ENCODE results near the gene SYTL5. TPM values are rescaled to one million over a fixed set of nuclear protein-coding genes. Genes with fewer than 3 reads are reported as not detected.

SYTL5 gene
- 1 to 10 TPM; 1.1 to 2.9 (median 2.4) TPM for total RNA-seq
- long read RNA-seq: 0 reads

- intact Hi-C loops (cut with DNase I): no loop called here
- Histone ChIP-seq H3K27me3 (no peaks in the 10 kb centered on the region), H3K36me3 (no peaks in the 10 kb centered on the region), H3K4me3 (no peak within 1 kb of the TSS), H3K4me1 (no peaks in the 10 kb centered on the region), H3K9me3 (no peaks in the 10 kb centered on the region), H3K27ac (no peak within 1 kb of the TSS)
- DNase-seq (no peak), ATAC-seq (no peak)
- WGBS (ENCODE audit: insufficient coverage, low coverage, low lambda C conversion rate, missing lambda C conversion rate): 53% methylated on average over 1 of the region's 1 CpG
- TF ChIP-seq POLR2A (IDR thresholded peaks at IDR 0.05): no peak
- TF ChIP-seq CTCF (IDR thresholded peaks at IDR 0.05): no peak
These were observed at the start of gene SYTL5 for GRCh38 chrX:38006291-38006690. TSS of gene SYTL5 (plus strand) at chrX:38006553. CDS start at chrX:38033890, 27,337 bp downstream.

- no peaks in the 10 kb centered on the region for H3K36me3 ChIP-seq
- 40% methylated on average over 6 of the region's 7 CpGs for WGBS (ENCODE audit: insufficient coverage, low coverage, low lambda C conversion rate, missing lambda C conversion rate)
- intact Hi-C loops (cut with DNase I): no loop called here
- peak overlapping the region in 1 of 3 donors; percentile 24 for H3K27ac ChIP-seq
- DNase-seq (no peak), ATAC-seq (peak; percentile 47 to 69 (median 55))
- no peaks in the 10 kb centered on the region for H3K27me3 ChIP-seq
- H3K4me1 ChIP-seq: peaks cover 0 to 16% (median 0%) of the 10 kb centered on the region in 4 donors
- no peak overlapping the region for H3K4me3 ChIP-seq
- H3K9me3 ChIP-seq: no peaks in the 10 kb centered on the region
- TF ChIP-seq POLR2A (IDR thresholded peaks at IDR 0.05) (no peak), CTCF (IDR thresholded peaks at IDR 0.05) (no peak)
These were observed 47.7 kb upstream of the SYTL5 start for GRCh38 chrX:37958525-37959211.

GRCh38 chrX:37959212-37960021 is 46.9 kb upstream of the SYTL5 start:
- intact Hi-C loops (cut with DNase I): no loop called here
- Histone ChIP-seq H3K4me1 (peaks cover 0 to 16% (median 0%) of the 10 kb centered on the region in 4 donors), H3K4me3 (no peak overlapping the region), H3K27me3 (no peaks in the 10 kb centered on the region), H3K36me3 (no peaks in the 10 kb centered on the region), H3K9me3 (no peaks in the 10 kb centered on the region), H3K27ac (peak overlapping the region in 1 of 3 donors; percentile 24)
- peak; percentile 62 to 82 (median 71) for ATAC-seq
- DNase-seq: peak in 1 of 3 donors; percentile 45
- 45% methylated on average over 8 of the region's 15 CpGs for WGBS (ENCODE audit: insufficient coverage, low coverage, low lambda C conversion rate, missing lambda C conversion rate)
- TF ChIP-seq POLR2A (IDR thresholded peaks at IDR 0.05): no peak
- TF ChIP-seq CTCF (IDR thresholded peaks at IDR 0.05): no peak

- ATAC-seq (no peak), DNase-seq (no peak)
- Histone ChIP-seq H3K27ac (no peak overlapping the region), H3K4me3 (no peak overlapping the region), H3K36me3 (no peaks in the 10 kb centered on the region), H3K9me3 (no peaks in the 10 kb centered on the region), H3K27me3 (no peaks in the 10 kb centered on the region), H3K4me1 (peaks cover 0 to 16% (median 0%) of the 10 kb centered on the region in 4 donors)
- TF ChIP-seq CTCF (IDR thresholded peaks at IDR 0.05): no peak
- TF ChIP-seq POLR2A (IDR thresholded peaks at IDR 0.05): no peak
- 88% methylated on average over 1 of the region's 1 CpG for WGBS (ENCODE audit: insufficient coverage, low coverage, low lambda C conversion rate, missing lambda C conversion rate)
- intact Hi-C loops (cut with DNase I): no loop called here
These were observed 45.2 kb upstream of the SYTL5 start for GRCh38 chrX:37961118-37961517.
